HG02970 (cell line): ENCODE measurements around the gene ARHGAP12.

Experiments used
- ATAC-seq: cut with Tn5 transposase; IDR thresholded peaks from one replicate; pipeline ENCODE4 v1.9.1; 2021; ENCODE audit warnings: mild to moderate bottlenecking, moderate library complexity, moderate number of reproducible peaks; ENCODE audit not compliant: unreplicated experiment, low FRiP score

ARHGAP12 gene

DNA sequence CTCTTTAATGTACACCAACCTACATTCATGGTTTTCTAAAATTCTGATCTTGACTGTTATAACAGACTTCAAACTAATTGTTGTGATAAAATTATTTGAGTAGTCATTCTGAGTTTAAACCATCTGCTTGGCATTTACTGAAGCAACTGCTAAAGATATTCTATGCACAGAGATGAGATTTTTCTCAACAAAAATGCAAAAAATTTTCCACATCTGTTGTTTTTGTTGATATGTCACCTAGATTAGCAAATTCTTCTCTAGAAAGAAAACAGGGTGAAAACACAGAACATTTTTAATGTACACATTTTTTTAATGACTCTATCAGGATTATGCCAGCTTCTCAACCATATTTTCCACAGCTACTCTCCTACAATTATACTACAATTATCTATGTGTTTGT lies 42.7 kb downstream of the ARHGAP12 start:
- ATAC-seq: no peak

DNA sequence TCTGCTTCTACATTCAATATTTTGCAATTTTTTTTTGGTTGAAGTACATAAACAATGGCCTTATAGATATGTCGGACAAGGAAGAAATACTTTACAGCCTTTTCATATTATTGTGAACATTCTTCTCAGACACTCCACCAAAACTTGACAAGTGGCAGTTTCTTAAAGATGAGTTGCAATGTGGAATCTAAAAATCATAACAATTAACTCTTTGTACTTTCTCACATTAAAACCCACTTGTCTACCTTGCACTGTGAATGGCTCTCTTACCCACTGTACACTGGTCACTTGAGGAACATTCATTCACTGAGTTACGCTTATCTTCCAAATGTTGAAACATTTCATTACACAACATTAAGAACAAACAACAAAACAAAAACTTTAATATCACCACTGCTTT lies 44.2 kb downstream of the ARHGAP12 start:
- no peak for ATAC-seq

DNA sequence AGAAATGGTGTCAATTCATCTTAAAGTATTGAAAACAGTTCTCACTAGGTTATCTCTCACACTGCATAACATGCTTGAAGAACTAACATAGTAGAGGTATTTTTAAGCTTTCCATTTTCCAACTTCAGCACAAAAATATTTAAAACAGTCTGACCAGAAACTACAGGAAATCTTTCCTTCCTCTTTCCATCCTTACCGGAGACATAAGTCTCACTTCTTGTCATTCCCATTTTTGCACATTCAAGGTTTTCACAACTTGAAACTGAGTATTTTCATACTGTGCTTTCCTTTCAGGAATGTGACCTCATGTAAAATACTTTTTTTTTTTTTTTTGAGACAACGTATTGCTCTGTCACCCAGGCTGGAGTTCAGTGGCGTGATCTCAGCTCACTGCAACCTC lies 45.2 kb downstream of the ARHGAP12 start:
- no peak for ATAC-seq

DNA sequence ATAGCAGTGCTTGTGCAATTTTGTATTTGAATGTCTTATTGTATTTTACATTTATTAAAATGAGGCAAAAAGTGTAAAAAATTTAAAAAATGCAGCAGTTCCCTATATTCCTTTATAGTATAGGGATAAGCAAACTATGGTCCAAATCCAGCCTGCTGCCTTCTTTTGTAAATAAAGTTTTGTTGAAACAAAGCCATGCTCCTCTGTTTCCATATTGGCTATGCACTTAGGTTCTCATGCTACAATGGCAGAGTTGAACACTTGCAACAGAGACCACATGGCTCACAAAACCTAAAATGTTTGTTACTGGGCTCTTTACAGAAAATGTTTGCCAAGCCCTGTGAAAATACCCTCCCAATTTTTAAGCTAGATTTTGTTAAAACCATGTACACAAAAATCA lies 50.1 kb downstream of the ARHGAP12 start:
- no peak for ATAC-seq

DNA sequence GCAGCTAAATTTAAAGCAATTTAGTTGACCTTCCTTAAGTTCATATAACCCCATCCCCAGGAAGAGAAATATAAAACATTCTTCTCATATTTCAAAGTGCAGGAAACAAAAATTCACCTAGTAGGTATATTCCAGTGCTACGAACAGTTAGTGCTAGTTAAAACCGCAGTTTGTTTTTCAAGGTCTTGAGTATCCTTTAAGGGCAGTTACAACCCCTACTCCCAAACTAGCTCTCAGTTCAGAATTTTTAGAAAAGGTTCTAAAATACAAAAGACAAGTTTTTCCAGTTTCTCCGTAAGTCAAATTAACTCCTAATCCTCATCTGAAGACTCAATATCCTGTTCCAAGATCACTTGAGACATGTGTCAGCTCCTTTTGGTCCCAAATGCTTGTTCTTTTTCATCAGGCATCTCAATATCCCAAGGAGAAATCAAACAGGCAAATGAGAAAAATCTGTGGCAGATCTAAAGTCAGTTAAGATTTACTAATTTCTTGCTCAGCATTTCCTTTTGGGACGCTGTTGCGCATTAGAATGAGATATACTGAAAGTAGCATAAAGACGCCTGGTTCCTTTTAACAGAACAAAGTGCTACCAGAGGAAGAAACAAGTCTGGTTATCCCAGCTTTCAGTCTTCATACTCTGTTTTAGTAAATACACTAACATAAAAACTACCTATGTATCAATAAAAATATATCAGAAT lies 51.8 kb downstream of the ARHGAP12 start:
- no peak for ATAC-seq

DNA sequence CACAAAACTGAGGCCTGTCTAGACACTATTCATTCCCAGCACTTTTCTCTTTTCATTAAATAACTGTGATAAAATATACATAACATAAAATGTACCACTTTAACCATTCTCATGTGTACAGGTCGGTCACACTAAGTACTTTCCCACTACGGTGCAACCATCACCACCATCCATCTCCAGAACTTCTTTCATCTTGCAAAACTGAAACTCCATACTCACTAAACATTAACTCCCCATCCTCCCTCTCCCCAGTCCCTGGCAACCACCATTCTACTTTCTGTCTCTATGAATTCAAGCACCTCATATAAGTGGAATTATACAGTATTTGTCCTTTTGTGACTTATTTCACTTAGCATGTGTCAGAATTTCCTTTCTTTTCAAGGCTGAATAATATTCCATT lies 53.0 kb downstream of the ARHGAP12 start:
- ATAC-seq: no peak

DNA sequence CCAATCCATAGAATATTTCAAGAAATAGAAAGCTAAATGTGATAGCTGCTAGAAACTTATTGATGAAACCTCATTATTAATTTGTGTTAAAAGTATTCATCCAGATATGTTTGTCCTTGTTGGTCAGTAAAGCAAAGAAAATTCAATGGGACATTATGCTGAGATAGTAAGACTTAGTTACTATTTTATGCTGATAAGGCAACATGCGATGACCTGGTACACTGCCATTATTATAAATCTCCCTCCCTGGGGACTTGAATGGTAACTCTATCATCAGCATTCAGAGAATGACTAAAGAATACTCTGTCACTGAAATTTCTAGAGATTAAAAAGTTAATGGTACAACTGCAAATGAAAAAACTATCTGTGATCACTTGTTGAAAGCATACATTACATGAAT lies 54.9 kb downstream of the ARHGAP12 start:
- no peak for ATAC-seq

DNA sequence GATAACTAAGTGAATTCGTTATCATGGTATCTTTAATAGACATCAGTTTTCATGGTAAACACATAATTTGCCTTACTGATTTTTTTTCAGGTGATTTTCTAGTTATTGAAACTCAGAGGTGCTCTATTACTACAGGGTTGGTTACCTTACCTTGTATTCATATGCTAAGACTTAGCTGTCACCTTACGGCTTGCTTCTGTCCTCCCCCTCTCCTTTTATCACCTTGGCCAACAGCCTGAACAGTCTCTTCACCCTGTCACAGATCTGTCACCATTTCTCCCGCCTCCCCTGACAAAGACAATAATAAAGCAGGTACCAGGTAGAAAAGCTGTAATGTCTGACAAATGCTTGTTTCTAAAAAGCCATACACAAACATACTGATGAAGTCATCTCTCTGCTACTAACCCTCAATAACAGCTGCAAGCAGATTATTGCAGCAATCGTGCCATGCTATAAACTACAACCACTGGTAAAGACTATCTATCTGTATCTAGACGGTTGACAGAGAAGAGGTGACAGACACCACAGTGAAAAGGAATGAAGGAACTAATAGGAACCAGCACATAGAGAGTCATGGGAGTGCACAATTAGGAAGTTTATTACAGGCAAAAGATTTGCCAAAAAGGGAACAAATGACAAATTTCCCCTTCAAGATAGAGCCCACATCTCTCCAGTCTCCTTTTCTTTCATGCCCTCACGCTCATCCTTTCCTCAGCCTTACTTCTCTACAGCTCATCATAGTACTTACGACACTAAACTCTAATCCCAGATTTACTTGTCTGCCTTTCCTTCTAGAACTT lies 57.2 kb downstream of the ARHGAP12 start:
- no peak for ATAC-seq

DNA sequence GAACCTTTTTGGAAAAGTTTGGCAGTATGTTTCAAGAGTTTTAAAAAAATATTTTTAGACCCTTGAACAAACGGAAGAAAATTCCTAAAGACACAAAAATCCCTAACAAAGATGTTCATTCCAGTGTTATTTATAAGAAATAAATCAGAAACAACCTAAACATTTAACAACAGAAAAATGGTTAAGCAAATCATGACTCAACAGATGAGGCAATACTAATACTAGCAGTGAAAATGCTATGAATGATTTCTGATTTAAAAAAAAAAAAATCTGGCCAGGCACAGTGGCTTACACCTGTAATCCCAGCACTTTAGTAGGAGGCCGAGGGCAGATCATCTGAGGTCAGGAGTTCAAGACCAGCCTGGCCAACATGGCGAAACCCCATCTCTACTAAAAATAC lies 61.0 kb downstream of the ARHGAP12 start:
- ATAC-seq: no peak

DNA sequence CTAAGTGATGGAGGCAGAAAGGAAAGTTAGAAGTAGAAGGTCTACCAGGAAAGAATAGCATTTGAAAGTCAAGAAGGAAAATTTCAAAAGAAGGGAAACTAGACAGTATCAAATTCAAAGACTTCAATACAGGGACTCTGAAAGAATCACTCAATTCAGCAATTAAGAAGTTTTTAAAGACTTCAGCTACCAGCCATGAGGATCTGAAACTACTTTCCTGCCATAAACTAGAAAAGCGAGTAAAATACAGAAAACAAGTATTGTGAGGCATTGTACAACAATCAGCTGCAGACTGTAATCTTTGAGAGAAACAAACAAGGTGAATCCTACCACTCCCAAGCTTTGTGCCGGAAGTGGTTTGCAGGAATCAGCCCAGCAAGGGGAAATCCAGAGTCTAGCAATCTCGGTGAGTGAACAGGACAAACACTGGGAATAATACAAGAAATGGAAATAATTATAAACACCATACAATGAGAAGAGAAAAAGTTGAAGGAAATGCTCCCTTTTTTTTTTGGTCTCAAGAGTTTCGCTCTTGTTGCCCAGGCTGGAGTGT lies 62.4 kb downstream of the ARHGAP12 start:
- no peak for ATAC-seq

DNA sequence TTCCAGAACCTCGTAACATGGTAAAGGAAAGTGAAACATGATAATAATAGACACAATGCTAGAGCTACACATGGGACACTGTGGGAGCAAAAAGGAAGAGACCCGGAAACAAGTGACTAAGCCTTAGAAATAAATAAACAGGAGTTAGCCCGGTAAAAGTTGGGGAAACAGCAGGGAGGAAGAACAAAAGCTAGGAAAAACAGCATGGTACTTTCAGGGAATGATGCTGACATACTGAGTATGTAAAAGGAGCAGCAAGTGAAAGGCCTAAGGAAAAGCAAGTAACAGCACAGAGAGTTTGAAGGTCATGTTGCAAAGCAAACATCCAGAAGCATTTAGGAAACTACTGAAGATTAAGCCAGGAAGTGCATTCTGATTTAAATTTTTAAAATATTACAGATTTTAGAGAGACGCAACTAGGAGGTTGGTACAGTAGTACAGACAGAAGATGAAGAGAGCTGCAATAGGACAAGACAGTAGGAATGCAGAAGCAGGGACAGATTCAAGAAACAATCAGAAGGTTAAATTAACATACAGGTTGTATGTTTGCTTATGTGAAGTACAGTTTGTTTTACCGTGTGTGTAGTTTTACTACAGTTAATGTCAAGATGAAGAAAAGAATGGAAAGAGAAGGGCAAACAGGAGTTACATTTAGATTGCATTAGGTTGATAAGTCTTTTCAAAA lies 63.7 kb downstream of the ARHGAP12 start:
- no peak for ATAC-seq

DNA sequence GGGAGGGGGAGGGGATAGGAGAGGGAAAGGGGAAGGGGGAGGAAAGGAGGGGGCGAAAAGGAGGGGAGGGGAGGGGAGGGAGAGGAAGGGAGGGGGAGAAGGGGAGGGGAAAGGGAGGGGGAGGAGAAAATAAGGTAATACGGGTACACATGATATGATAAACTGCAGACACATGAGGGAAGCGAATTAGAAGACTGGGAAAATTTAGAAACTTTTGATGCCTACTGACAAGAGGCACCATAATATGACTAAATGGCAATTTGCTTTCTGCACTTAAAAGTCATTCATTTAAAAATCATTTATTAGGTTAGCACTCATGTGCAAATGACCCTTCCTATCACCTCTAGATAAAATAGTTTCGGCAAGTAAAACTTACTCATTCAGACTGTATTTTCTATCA lies 73.6 kb downstream of the ARHGAP12 start:
- ATAC-seq: no peak

DNA sequence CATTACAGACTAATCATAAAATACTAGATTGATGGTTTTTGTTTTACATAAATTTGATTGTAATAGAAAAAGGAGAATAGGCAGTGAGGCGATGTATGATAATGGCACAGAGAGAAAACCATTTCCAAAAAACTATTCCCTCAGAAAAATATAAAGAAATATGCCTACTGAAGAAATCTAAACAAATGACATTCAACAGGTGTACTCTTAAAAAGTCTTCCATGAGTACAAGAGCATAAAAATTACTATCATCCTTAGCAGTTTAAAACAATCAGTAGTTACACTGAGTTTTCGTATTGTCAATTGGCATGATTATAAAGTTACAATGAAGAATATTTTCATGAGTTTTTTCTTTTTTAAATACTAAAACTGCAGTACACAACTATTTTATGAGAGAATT lies 75.0 kb downstream of the ARHGAP12 start:
- ATAC-seq: no peak

DNA sequence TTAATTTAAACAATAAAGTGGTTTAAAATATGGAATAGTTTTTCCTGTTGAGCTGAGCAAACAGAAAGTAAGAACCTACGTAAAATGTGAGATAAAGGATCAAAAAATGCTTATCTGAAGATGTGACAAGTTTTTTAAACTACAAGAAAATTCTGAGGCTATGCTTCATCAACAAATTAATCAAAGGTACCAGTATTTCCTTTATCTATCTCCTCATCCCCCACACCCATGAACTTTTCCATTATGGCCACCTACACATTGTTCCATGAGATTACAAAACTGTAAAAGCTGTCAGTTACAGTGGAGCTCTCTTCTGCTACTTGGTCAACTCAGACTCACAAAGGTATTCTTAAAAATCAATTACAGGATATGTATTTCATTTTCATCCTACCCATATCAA lies 77.4 kb downstream of the ARHGAP12 start:
- ATAC-seq: no peak

DNA sequence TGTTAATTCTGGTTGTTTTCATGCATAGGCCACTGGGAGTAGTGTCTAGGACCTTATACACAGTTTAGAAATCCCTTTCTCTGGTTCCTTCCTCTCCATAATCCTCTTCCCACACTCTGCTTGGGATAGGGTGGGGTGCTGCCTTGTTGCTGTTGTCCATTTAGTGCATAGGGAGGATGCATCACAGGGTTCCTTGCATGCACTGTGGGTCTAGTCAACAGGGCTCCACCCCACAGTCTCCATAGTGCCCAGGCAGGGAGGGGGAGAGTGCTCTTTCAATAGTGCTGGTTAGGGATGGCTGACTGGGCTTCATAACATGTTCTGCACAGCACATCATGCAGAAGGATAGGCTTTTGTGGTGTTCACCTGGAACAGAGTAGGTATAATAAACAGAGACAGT lies 81.1 kb downstream of the ARHGAP12 start:
- no peak for ATAC-seq

DNA sequence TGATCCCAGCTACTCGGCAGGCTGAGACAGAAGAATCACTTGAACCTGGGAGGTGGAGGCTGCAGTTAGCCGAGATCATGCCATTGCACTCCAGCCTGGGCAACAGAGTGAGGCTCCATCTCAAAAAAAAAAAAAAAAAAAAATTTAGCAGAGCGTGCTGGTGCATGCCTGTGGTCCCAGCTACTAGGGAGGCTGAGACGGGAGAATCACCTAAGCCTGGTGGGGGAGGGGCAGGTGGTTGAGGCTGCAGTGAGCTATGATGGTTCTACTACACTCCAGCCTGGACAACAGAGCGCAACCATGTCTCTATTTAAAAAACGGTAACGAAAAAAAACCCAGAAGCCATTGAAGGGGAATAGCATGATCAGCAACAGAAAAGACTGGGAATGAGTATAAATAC lies 89.9 kb downstream of the ARHGAP12 start:
- no peak for ATAC-seq

DNA sequence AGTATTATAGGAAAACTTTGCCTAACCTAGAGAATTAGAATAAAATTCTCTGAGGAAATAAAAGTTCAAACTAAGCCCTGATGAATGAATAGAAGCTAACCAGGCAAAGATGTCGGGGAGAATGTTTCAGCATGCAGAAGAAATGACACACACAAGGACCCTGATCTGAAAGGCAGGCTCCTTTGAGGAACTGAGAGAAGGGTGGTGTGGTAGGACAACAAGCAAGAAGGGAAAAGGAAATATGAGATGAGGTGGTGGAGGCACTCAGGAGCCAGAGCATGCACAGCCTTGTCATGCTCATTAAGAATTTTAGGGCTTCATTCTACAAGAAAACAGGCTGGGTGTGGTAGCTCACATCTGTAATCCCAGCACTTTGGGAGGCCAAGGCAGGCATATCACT lies 90.6 kb downstream of the ARHGAP12 start:
- ATAC-seq: no peak

DNA sequence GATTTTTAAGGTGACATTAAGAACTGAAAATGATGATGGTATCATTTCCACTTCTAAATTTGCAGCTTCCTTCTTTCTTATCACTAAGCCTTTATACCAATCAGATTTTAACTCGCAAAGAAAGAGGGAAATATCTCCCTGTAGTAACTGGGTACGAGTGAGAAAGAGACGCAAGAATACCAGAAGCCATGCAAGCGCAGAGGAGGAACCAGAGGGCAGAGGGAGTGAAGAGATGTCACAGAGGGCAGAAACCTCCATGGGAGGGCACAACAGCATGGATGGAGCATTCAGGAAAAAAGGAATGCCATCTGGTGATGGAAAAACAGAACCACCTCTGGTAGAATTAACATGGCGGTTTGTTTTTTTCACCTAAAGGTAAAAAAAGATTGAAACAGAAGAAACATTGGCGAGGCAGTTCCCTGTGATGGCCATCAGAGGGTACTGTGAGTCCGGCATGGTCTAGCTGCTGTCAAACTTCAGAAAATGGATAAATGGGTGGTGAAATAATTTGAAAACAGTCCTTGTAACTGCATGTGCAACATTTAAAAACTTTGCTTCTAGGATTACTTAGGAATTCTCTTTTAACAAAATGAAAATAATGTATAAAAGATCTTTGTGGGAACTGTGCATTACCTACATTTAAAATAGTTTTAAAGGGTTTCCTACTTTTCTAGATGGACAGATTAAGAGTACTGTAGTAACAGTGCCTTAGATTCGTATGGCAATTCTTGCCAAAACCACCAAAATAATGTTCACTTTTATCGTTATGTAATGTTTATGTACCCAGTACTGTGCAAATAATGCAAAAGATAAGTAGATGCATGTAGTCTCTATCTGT lies 91.8 kb downstream of the ARHGAP12 start:
- ATAC-seq: no peak

DNA sequence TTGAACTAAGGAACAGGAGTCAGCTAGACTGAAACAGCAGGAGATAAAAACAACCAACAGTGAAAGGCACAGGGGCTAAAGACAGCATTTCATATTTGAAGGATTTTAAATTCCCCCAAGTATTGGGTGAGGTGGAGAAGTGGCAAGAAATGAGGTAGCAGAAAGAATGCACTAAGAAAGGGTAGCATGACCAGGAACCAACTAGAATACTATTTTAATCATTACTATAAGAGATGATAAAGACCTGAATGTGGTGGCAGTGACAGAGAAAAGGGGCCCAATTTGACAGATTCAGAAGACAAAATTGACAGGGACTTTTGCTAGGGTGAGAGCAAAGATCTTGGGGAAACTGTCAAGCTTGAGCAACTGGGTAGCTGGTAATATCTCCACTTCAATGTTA lies 94.9 kb downstream of the ARHGAP12 start:
- no peak for ATAC-seq

DNA sequence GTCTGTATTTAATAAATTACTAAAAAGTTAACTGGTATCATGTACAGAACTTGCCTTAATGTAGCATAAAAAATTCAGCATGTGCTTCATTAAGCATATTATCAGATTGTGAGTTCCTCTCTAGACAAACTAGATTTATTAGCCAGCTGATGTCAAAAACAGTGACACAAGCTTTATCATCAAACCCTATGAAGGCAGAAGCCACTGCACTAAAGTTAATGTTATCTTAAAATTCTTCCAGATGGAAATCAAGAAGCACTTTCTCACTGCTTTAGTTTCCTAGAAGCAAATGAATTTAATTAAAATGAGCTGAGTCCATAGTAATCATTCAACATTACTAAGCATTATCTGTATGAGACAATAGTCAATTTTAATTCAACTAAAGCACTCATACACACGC lies 96.4 kb downstream of the ARHGAP12 start:
- ATAC-seq: no peak
